SK-N-SH treated with all-trans-retinoic acid at 6 μM for 48 hours (cell line): ENCODE data around the gene SLCO1A2.

Experiments used
- CSDC2 ChIP-seq: fragments of 250-450 bp; sonication (Bioruptor Pico); IDR thresholded peaks from 2 replicates; pipeline ENCODE4 v1.5.0; 2020; ENCODE audit warnings: mild to moderate bottlenecking, moderate library complexity
- GLIS3 ChIP-seq: fragments of 250-450 bp; sonication (Bioruptor Pico); IDR thresholded peaks from 2 replicates; pipeline ENCODE4 v1.5.0; 2020; ENCODE audit warnings: mild to moderate bottlenecking, moderate library complexity
- TOX ChIP-seq: fragments of 250-450 bp; sonication (Bioruptor Pico); IDR thresholded peaks from 2 replicates; pipeline ENCODE4 v1.8.0; 2021; ENCODE audit warnings: mild to moderate bottlenecking, moderate library complexity, borderline replicate concordance
- ZFP30 ChIP-seq: fragments of 450-650 bp; formaldehyde crosslinking; IDR thresholded peaks from 2 replicates; pipeline ENCODE4 v1.5.0; 2022; ENCODE audit warnings: mild to moderate bottlenecking, moderate library complexity
- ZNF565 ChIP-seq: fragments of 450-650 bp; formaldehyde crosslinking; conservative IDR thresholded peaks from 2 replicates; pipeline ENCODE4 v1.5.0; 2020; ENCODE audit warnings: low read depth, mild to moderate bottlenecking, moderate library complexity
- TF ChIP-seq, protein P1 (sequence below): fragments of 250-450 bp; sonication (Bioruptor Pico); IDR thresholded peaks from 2 replicates; pipeline ENCODE4 v1.5.1; 2020; ENCODE audit warnings: low read depth, mild to moderate bottlenecking, moderate library complexity
- TF ChIP-seq, protein P2 (sequence below): fragments of 250-450 bp; sonication (Bioruptor Pico); IDR thresholded peaks from 2 replicates; pipeline ENCODE4 v1.8.0; 2020; ENCODE audit warnings: mild to moderate bottlenecking, moderate library complexity, borderline replicate concordance
- TF ChIP-seq, protein P3 (sequence below): fragments of 250-450 bp; sonication (Bioruptor Pico); IDR thresholded peaks from 2 replicates; pipeline ENCODE4 v1.8.0; 2021; ENCODE audit warnings: low read depth, mild to moderate bottlenecking, moderate library complexity, borderline replicate concordance

DNA sequence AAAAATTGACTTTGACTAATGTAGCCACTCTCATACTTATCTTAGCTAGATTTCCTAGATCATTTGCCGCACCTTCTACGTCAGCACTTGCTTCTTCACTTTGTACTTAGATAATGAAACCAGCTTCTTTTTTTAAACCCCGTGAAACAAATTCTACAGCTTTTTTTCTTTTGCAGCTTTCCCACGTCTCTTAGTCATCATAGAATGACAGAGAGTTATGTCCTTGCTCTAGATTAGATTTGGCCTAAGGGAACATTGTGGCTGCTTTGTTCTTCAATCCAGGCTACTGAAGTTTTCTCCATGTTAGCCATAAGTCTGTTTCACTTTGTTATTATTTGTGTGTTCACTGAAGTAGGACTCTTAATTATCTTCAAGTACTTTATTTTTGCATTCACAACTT lies 94.9 kb downstream of the SLCO1A2 start:
- TF ChIP-seq TOX (CRISPR knock-in tag) (no peak), ZFP30 (CRISPR knock-in tag) (no peak), GLIS3 (no peak), CSDC2 (CRISPR knock-in tag) (no peak), ZNF565 (no peak)
- TF ChIP-seq, protein P1, sequence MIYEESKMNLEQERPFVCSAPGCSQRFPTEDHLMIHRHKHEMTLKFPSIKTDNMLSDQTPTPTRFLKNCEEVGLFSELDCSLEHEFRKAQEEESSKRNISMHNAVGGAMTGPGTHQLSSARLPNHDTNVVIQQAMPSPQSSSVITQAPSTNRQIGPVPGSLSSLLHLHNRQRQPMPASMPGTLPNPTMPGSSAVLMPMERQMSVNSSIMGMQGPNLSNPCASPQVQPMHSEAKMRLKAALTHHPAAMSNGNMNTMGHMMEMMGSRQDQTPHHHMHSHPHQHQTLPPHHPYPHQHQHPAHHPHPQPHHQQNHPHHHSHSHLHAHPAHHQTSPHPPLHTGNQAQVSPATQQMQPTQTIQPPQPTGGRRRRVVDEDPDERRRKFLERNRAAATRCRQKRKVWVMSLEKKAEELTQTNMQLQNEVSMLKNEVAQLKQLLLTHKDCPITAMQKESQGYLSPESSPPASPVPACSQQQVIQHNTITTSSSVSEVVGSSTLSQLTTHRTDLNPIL (CRISPR knock-in tag) = no peak
- TF ChIP-seq, protein P2, sequence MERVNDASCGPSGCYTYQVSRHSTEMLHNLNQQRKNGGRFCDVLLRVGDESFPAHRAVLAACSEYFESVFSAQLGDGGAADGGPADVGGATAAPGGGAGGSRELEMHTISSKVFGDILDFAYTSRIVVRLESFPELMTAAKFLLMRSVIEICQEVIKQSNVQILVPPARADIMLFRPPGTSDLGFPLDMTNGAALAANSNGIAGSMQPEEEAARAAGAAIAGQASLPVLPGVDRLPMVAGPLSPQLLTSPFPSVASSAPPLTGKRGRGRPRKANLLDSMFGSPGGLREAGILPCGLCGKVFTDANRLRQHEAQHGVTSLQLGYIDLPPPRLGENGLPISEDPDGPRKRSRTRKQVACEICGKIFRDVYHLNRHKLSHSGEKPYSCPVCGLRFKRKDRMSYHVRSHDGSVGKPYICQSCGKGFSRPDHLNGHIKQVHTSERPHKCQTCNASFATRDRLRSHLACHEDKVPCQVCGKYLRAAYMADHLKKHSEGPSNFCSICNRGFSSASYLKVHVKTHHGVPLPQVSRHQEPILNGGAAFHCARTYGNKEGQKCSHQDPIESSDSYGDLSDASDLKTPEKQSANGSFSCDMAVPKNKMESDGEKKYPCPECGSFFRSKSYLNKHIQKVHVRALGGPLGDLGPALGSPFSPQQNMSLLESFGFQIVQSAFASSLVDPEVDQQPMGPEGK (CRISPR knock-in tag) = no peak
- TF ChIP-seq, protein P3, sequence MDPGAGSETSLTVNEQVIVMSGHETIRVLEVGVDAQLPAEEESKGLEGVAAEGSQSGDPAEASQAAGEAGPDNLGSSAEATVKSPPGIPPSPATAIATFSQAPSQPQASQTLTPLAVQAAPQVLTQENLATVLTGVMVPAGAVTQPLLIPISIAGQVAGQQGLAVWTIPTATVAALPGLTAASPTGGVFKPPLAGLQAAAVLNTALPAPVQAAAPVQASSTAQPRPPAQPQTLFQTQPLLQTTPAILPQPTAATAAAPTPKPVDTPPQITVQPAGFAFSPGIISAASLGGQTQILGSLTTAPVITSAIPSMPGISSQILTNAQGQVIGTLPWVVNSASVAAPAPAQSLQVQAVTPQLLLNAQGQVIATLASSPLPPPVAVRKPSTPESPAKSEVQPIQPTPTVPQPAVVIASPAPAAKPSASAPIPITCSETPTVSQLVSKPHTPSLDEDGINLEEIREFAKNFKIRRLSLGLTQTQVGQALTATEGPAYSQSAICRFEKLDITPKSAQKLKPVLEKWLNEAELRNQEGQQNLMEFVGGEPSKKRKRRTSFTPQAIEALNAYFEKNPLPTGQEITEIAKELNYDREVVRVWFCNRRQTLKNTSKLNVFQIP (CRISPR knock-in tag) = no peak
